ENCODE results near the gene CFAP97D2.

Gene CFAP97D2

GRCh38 chr13:114268344-114269280, 89.6 kb downstream of the CFAP97D2 start:
- no peak for DNase-seq (ENCODE audit: low spot score)
- in situ Hi-C loops (cut with MboI; ENCODE audit: low sequenced_read_pairs, unreplicated experiment) = no loop called here
- no peak for TF ChIP-seq CTCF (IDR thresholded peaks at IDR 0.05; ENCODE audit: borderline replicate concordance, control extremely low read depth, extremely low read depth, insufficient read depth, missing control alignments)

- no peak for DNase-seq (ENCODE audit: low spot score)
- no peak for TF ChIP-seq CTCF (IDR thresholded peaks at IDR 0.05; ENCODE audit: borderline replicate concordance, control extremely low read depth, extremely low read depth, insufficient read depth, missing control alignments)
- in situ Hi-C loops (cut with MboI; ENCODE audit: low sequenced_read_pairs, unreplicated experiment) = no loop called here
Observed at GRCh38 chr13:114269281-114269770, 90.3 kb downstream of the CFAP97D2 start.
